GM21786 (cell line): ENCODE measurements around the gene EDA.

Experiments
- ATAC-seq: cut with Tn5 transposase; IDR thresholded peaks from one replicate; pipeline ENCODE4 v1.9.1; 2021; ENCODE audit not compliant: unreplicated experiment

EDA gene

DNA sequence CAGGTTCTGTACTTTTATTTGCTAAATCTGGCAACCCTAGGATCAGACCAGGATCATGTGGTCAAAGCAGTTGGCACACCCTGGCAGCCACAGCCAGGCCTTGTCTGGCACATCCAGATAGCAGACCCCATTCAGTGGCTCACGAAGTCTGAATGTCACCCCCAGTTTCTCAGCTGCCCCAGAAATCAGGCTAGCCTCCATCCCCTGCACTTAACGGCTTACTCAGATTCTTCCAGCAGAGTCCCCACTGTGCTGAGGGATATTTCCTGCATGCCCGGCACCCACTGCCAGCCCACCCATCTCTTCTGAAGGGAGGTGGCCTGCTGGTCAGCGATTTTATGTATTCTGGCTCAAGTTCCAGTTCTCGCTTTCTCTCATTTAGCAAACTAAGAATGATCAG lies 438.5 kb downstream of the EDA start:
- ATAC-seq = no peak

DNA sequence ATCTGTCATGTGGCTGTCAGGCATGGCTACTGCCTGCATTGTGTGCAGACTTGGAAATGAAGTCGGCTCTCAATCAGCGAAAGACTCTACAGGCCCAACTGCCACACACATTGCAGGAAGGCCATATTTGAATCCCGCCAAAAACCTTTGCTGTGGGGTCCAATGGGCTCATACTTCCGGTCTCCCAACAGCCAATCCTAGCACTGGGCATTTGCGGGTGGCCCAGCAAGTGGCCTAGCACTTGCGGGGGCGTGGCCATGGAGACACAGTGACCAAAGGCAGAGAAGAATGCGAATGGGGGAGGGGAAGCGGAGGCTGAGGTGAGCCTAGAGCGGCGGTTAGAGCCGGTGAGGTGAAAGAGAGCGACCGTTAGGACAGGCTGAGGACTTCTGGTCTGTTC lies 446.2 kb downstream of the EDA start, which contains the start of gene OTUD6A:
Gene OTUD6A (plus strand): TSS at position 382 of the 400 bp plus-strand sequence. CDS start 68 bp downstream, outside the sequence.
- no peak for ATAC-seq

DNA sequence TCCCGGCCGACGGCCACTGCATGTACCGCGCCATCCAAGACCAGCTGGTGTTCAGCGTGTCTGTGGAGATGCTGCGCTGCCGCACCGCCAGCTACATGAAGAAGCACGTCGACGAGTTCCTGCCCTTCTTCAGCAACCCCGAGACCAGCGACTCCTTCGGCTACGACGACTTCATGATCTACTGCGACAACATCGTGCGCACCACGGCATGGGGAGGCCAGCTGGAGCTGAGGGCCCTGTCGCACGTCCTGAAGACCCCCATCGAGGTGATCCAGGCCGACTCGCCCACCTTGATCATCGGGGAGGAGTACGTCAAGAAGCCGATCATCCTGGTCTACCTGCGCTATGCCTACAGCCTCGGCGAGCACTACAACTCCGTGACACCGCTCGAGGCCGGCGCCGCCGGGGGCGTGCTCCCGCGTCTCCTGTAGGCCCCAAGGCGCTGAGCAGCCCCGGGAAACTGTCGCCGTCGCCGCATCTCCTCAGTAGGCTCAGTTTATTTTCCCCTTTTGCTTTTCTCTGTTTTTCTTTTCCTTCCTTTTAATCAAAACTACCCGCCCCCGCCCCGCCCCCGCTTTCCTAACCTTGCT lies 447.1 kb downstream of the EDA start:
- ATAC-seq = no peak

DNA sequence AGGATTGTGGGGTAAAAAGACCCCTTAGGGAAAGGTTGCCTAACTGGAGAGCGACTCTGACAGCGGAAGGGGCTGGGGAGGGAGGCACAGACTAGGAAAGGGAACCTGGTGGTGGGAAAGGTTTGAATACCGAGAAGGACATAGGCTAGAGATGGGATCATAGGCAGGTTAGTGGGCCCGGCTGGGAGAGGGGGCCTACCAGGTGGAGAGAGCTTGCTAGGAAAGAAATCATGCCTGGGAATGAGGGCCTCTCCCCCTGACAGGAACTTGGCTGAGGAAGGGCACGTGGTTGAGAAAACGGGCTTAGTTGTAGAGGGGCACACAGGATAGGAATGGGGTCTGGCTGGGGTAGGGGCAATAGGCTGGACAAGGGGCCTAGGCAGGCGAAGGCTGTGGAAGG lies 450.7 kb downstream of the EDA start:
- no peak for ATAC-seq

DNA sequence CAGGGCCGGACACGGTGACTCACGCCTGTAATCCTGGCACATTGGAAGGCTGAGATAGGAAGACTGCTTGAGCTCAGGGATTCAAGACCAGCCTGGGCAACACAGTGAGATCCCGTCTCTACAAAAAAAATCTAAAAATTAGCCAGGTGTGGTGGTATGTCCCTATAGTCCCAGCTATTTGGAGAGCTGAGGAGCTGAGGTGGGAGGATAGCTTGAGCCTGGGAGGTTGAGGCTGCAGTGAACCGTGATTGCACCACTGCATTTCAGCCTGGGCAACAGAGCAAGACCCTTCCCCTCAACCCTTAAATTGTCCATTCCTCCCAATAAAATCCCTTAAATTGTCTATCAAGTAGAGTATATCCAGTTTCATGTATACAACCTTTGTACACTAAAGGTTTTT lies 463.4 kb downstream of the EDA start:
- no peak for ATAC-seq

DNA sequence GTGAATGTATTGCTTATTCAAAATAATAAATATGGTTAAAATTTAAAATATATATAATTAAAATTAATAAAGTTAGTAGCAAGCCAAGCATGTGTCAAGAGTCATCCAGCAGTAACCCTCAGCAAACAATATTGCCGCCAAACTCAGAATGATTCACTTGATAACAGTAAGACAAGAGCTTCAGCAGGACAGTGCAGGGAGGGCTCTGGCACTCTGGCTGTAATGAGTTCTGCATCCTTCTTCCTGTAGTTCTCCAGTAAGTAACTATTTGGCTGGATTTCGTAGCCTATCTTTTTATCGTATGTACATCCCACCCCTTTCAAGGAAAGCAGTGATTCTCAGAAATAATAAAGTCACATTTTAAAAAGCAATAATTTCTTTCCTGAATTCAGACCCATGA lies 464.0 kb downstream of the EDA start:
- ATAC-seq = no peak

DNA sequence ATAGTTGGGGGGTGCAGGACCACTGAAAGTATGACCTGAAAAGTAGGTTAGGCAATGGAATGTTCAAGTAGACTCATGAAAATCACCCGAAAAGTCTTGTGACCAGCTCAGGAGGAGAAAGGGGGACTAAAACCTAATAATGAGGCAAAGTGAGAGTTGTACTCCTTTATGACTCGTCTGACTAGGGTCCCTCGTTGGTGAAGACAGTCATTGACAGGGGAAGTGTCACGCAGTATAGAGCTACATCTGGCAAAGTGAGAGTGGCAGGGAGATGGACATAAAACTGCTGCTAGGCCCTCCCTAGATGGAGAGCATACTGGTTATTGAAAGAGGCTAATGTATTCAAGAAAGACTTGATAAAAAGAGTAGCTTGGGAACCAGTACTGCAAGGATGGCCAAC lies 466.8 kb downstream of the EDA start:
- no peak for ATAC-seq

DNA sequence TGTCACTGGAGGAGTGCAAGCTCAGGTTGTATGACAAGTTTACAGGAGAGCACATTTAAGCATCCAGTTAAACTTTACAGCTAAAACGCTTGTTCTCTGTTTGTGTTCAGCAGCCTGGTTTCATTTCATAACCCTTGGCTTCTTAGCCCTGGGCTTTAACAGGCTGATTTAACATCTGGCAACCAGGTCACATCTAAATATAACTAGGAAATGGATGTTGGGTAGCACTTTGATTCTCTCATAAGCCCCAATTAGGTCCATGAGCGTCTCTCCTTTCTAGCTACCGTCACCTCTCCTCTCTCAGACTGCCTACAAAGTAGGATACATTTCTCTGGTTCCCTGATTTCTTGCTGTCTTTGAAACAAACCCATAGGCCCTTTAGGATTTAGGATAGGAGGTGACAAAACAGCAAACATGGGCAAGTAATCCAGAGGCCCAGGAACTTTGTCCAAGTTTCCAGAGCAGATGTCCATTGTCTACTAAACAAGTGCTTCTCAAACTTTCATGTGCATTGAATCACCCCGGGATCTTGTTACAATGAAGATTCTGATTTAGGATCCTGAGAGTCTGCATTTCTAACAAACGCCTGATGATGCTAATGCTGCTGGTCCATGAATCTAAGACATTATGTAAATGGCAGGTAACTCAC lies 468.8 kb downstream of the EDA start:
- ATAC-seq = no peak

DNA sequence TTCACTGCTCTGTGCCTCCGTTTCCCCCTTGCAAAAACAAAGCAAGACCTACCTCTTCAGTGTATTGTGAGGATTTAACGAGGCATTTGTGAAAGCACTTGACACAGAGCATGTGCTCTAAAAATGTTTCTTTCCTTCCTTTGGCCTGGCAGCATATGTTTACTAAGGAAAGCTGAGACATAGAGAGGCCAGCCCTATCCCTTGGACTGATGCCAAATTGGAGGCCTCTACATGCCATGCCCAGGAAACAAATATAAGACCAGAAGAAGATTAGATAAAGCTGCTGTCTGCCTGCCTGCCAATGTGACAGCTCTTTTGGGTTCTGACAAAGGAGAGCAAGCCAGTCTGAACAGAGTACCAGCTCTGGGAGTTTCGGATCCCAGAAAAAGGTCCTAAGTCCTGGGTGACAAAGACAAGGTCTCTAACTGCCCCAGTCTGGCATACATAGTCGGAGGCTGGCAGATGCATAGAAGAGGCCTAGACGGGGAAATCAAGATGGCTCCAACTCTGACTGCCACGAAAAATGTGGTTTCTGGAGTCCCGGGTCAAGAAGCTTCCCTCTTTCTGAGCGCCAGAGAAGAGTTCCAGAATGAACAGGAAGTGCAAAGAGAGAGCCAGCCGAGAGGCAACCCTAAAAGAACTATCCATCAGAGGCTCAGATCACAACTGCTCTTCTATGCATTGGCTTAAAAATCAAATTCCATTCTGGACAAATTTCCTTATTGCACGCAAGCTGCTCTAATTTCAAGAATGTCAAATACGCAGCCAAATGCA lies 472.1 kb downstream of the EDA start:
- ATAC-seq = no peak

DNA sequence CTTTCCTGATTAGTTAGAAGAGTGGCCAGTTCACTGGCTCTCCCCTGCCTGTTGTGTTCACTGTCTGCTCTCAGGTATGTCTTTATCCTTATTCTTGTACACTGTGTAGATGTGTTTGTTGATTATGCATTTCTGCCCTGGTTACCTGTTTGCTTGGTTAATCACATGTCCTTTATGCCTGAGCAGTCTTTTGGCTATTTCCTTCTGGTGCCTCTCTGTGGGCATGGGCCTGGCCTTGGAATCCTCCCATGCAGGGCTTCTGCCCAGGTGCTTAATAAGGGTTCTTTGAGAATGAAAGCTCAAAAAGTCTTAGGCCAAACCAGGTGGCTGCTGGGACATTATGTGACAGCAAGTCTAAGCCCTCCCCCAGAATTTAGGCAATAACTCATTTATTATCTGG lies 472.8 kb downstream of the EDA start:
- ATAC-seq = no peak
